AG04450 (cell line): ENCODE measurements around the gene DNMT3L. TPM values are rescaled to one million over a fixed set of nuclear protein-coding genes. Genes with fewer than 3 reads are reported as not detected.

Experiments
- CTCF ChIA-PET: fragments of 300-600, 350-600 bp; formaldehyde crosslinking; extraction: SDS; loops from one replicate; lab custom pipeline; 2022; ENCODE audit warnings: antibody characterized with exemption, inconsistent platforms; lab: Charles Lee
- POLR2A ChIA-PET: fragments of 350-600 bp; formaldehyde crosslinking; extraction: SDS; loops from one replicate; lab custom pipeline; 2021; ENCODE audit warnings: antibody characterized with exemption, inconsistent platforms; lab: Yijun Ruan, JAX
- DNase-seq: peaks from one replicate; pipeline ENCODE4 v3.0.0-alpha.2; 2011; ENCODE audit warnings: low read depth, low spot score
- H3K27ac ChIP-seq: one replicate; pipeline ENCODE4 v1.5.1; 2012; ENCODE audit warnings: low read depth, low read length, control low read depth
- H3K27me3 ChIP-seq: one replicate; pipeline ENCODE4 v1.6.0; 2012; ENCODE audit warnings: low read length; ENCODE audit not compliant: control insufficient read depth, insufficient read depth
- H3K4me3 ChIP-seq: 2 replicates; pipeline ENCODE4 v1.5.1; 2011; ENCODE audit warnings: mild to moderate bottlenecking, low read depth, low read length, control low read depth
- H3K9me3 ChIP-seq: 2 replicates; pipeline ENCODE4 v1.5.1; 2012; ENCODE audit warnings: low read length; ENCODE audit not compliant: control insufficient read depth, insufficient read depth
- CTCF ChIP-seq: IDR thresholded peaks from 2 replicates; pipeline ENCODE4 v1.5.1; 2011; ENCODE audit warnings: low read depth, low read length, control low read depth, inconsistent platforms
- polyA plus RNA-seq: library from polyadenylated mRNA; depleted of rRNA; stranded (reverse); fragments of >200 nt; gene quantifications from 2 replicates; pipeline ENCODE4 v1.2.3, GENCODE V29; 2011

The DNMT3L gene
- polyA plus RNA-seq, 1 experiment: not detected

GRCh38 chr21:44275041-44275440, 13.3 kb upstream of the DNMT3L start:
- no peak for DNase-seq
- H3K27me3 ChIP-seq: peaks cover 16% of the 10 kb centered on the region
- no peak for TF ChIP-seq CTCF
- H3K4me3 ChIP-seq: no peak overlapping the region
- POLR2A ChIA-PET: no interaction called here
- no peaks in the 10 kb centered on the region for H3K9me3 ChIP-seq
- no peak overlapping the region for H3K27ac ChIP-seq
- CTCF ChIA-PET: no interaction called here

GRCh38 chr21:44273046-44273445, 11.3 kb upstream of the DNMT3L start:
- no peak for TF ChIP-seq CTCF
- DNase-seq: no peak
- H3K27me3 ChIP-seq: peaks cover 16% of the 10 kb centered on the region
- no peak overlapping the region for H3K27ac ChIP-seq
- ChIA-PET CTCF (no interaction called here), POLR2A (no interaction called here)
- no peak overlapping the region for H3K4me3 ChIP-seq
- H3K9me3 ChIP-seq: no peaks in the 10 kb centered on the region

- no peak for TF ChIP-seq CTCF
- Histone ChIP-seq H3K9me3 (no peaks in the 10 kb centered on the region), H3K27ac (no peak overlapping the region), H3K4me3 (no peak overlapping the region), H3K27me3 (peaks cover 16% of the 10 kb centered on the region)
- POLR2A ChIA-PET: no interaction called here
- CTCF ChIA-PET: no interaction called here
- DNase-seq: no peak
These were observed 10.7 kb upstream of the DNMT3L start for GRCh38 chr21:44272284-44272858.

- TF ChIP-seq CTCF: no peak
- Histone ChIP-seq H3K27me3 (peaks cover 16% of the 10 kb centered on the region), H3K9me3 (no peaks in the 10 kb centered on the region), H3K4me3 (no peak overlapping the region), H3K27ac (no peak overlapping the region)
- CTCF ChIA-PET: no interaction called here
- POLR2A ChIA-PET: no interaction called here
- DNase-seq: no peak
These were observed 10.0 kb upstream of the DNMT3L start for GRCh38 chr21:44271558-44272283.

- H3K27ac ChIP-seq: no peak overlapping the region
- H3K4me3 ChIP-seq: no peak overlapping the region
- POLR2A ChIA-PET: no interaction called here
- no peak for TF ChIP-seq CTCF
- H3K27me3 ChIP-seq: peaks cover 8% of the 10 kb centered on the region
- no peaks in the 10 kb centered on the region; the same call in 1 of the 2 replicates for H3K9me3 ChIP-seq
- no peak for DNase-seq
- CTCF ChIA-PET: no interaction called here
These were observed 7.4 kb upstream of the DNMT3L start for GRCh38 chr21:44269090-44269489.
